Activated T-helper 17 cell treated with anti-CD3 and anti-CD28 coated beads, Interleukin-2, amount 50 U/mL, for 72 hours (primary cell): ENCODE measurements around the gene GCFC2. TPM values are rescaled to one million over a fixed set of nuclear protein-coding genes. Genes with fewer than 3 reads are reported as not detected.
A peak's percentile ranks its signal among the peaks of the same experiment; 100 is the strongest.

Experiments used
- ATAC-seq: fragments of 150-1000 bp; cut with Tn5 transposase; replicated peaks from 2 replicates; pipeline ENCODE4 v1.10.0; 2021; ENCODE audit warnings: mild to moderate bottlenecking, moderate library complexity
- H3K27ac Mint-ChIP-seq: one replicate; pipeline ENCODE4 v1.8.0; 2022; ENCODE audit warnings: mixed read lengths
- H3K27me3 Mint-ChIP-seq: one replicate; pipeline ENCODE4 v1.8.0; 2022; ENCODE audit warnings: mixed read lengths
- H3K36me3 Mint-ChIP-seq: one replicate; pipeline ENCODE4 v1.8.0; 2022; ENCODE audit warnings: low read depth, mild to moderate bottlenecking, mixed read lengths
- H3K4me1 Mint-ChIP-seq: one replicate; pipeline ENCODE4 v1.8.0; 2022; ENCODE audit warnings: mixed read lengths
- H3K4me3 Mint-ChIP-seq: one replicate; pipeline ENCODE4 v1.8.0; 2022; ENCODE audit warnings: mild to moderate bottlenecking, mixed read lengths
- H3K9me3 Mint-ChIP-seq: one replicate; pipeline ENCODE4 v1.8.0; 2022; ENCODE audit warnings: mixed read lengths
- total RNA-seq, 2 donors: library from RNA; stranded (reverse); gene quantifications; one replicate each; pipeline ENCODE4 v1.2.3, GENCODE V29; 2022

The GCFC2 gene
- total RNA-seq, 2 donors from 2014 or later: 15.4 to 22.5 TPM

GRCh38 chr2:75627902-75628504, 82.7 kb downstream of the GCFC2 start:
- H3K4me1 Mint-ChIP-seq: no peaks in the 10 kb centered on the region
- peak; percentile 62 for ATAC-seq
- H3K4me3 Mint-ChIP-seq: no peak overlapping the region
- peaks cover 27% of the 10 kb centered on the region for H3K27me3 Mint-ChIP-seq
- H3K36me3 Mint-ChIP-seq: no peaks in the 10 kb centered on the region
- H3K27ac Mint-ChIP-seq: no peak overlapping the region
- no peaks in the 10 kb centered on the region for H3K9me3 Mint-ChIP-seq

GRCh38 chr2:75622929-75623328, 87.8 kb downstream of the GCFC2 start:
- Mint-ChIP-seq H3K36me3 (no peaks in the 10 kb centered on the region), H3K9me3 (peaks cover 3% of the 10 kb centered on the region), H3K27me3 (peaks cover 23% of the 10 kb centered on the region), H3K4me3 (no peak overlapping the region), H3K4me1 (no peaks in the 10 kb centered on the region), H3K27ac (no peak overlapping the region)
- no peak for ATAC-seq

GRCh38 chr2:75622500-75622899, 88.2 kb downstream of the GCFC2 start:
- no peak overlapping the region for H3K27ac Mint-ChIP-seq
- no peaks in the 10 kb centered on the region for H3K36me3 Mint-ChIP-seq
- H3K4me3 Mint-ChIP-seq: no peak overlapping the region
- ATAC-seq: no peak
- peaks cover 3% of the 10 kb centered on the region for H3K9me3 Mint-ChIP-seq
- no peaks in the 10 kb centered on the region for H3K4me1 Mint-ChIP-seq
- H3K27me3 Mint-ChIP-seq: peaks cover 26% of the 10 kb centered on the region

GRCh38 chr2:75621228-75621627, 89.5 kb downstream of the GCFC2 start:
- Mint-ChIP-seq H3K36me3 (no peaks in the 10 kb centered on the region), H3K27me3 (peaks cover 26% of the 10 kb centered on the region), H3K4me3 (no peak overlapping the region), H3K9me3 (peaks cover 3% of the 10 kb centered on the region), H3K4me1 (no peaks in the 10 kb centered on the region), H3K27ac (no peak overlapping the region)
- ATAC-seq: no peak

GRCh38 chr2:75619956-75620740, 90.6 kb downstream of the GCFC2 start:
- Mint-ChIP-seq H3K36me3 (no peaks in the 10 kb centered on the region), H3K9me3 (peaks cover 3% of the 10 kb centered on the region), H3K4me1 (no peaks in the 10 kb centered on the region), H3K4me3 (no peak overlapping the region), H3K27me3 (peaks cover 24% of the 10 kb centered on the region), H3K27ac (no peak overlapping the region)
- ATAC-seq: no peak

GRCh38 chr2:75616933-75617332, 93.8 kb downstream of the GCFC2 start:
- Mint-ChIP-seq H3K4me1 (no peaks in the 10 kb centered on the region), H3K9me3 (no peaks in the 10 kb centered on the region), H3K27me3 (peaks cover 20% of the 10 kb centered on the region), H3K36me3 (no peaks in the 10 kb centered on the region), H3K4me3 (no peak overlapping the region), H3K27ac (no peak overlapping the region)
- no peak for ATAC-seq

- Mint-ChIP-seq H3K9me3 (no peaks in the 10 kb centered on the region), H3K36me3 (no peaks in the 10 kb centered on the region), H3K27ac (no peak overlapping the region), H3K4me3 (no peak overlapping the region), H3K27me3 (peaks cover 25% of the 10 kb centered on the region), H3K4me1 (no peaks in the 10 kb centered on the region)
- ATAC-seq: no peak
Measured at GRCh38 chr2:75616406-75616805, 94.3 kb downstream of the GCFC2 start.

GRCh38 chr2:75614162-75614651, 96.5 kb downstream of the GCFC2 start:
- Mint-ChIP-seq H3K4me1 (no peaks in the 10 kb centered on the region), H3K27ac (no peak overlapping the region), H3K27me3 (peaks cover 34% of the 10 kb centered on the region), H3K9me3 (no peaks in the 10 kb centered on the region), H3K36me3 (no peaks in the 10 kb centered on the region), H3K4me3 (no peak overlapping the region)
- no peak for ATAC-seq

- no peaks in the 10 kb centered on the region for H3K36me3 Mint-ChIP-seq
Measured at GRCh38 chr2:75612862-75613243, 97.9 kb downstream of the GCFC2 start.

More at GRCh38 chr2:75612862-75613243, 97.9 kb downstream of the GCFC2 start:
- no peak for ATAC-seq
- Mint-ChIP-seq H3K27me3 (peaks cover 36% of the 10 kb centered on the region), H3K4me3 (no peak overlapping the region), H3K27ac (no peak overlapping the region), H3K9me3 (no peaks in the 10 kb centered on the region), H3K4me1 (no peaks in the 10 kb centered on the region)

Other genes with a start within 250 kb of the GCFC2 start
- gene EVA1A, start 150.0 kb downstream of the GCFC2 start, total RNA-seq: not detected
- gene MRPL19, start 64.1 kb downstream of the GCFC2 start, total RNA-seq: 10 to 100 TPM; 37.0 to 69.2 TPM